ENCODE data around the gene STK32B.
"Not testable (repeated sequence)": the region's sequence is repeated elsewhere in the genome, so short reads cannot be mapped to it uniquely, and the experiment has no call there.

The STK32B gene

GRCh38 chr4:5209862-5210261 is 158.6 kb downstream of the STK32B start:
- DNase-seq (ENCODE audit: low read depth) = no peak

DNA sequence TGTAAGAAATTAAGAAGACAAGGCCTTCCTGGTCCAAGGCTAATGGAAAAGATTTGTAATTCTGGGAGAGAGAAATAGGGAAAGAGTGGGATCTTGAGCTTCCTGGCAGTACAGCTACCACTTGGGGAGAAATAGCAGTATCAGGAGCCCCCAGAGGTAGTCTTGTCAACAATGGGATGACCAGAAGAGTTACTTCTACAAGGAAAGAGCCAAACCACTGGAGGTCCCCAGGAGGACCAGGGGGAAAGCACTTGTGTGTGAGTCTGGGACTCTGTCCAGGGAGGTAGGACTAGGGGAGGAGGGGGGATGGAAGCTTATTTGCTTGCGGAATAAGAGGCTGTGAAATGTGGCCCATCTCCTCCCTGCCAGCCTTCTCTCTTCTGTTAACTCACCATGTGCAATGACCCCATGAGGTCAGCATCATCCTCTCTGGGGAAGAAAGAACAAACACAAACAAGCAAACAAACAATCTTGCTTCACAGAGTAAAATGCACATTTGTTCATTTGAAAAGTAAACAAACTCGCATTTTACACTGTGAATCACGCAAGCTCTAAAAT is 160.1 kb downstream of the STK32B start:
- no peak for DNase-seq (ENCODE audit: low read depth)

DNA sequence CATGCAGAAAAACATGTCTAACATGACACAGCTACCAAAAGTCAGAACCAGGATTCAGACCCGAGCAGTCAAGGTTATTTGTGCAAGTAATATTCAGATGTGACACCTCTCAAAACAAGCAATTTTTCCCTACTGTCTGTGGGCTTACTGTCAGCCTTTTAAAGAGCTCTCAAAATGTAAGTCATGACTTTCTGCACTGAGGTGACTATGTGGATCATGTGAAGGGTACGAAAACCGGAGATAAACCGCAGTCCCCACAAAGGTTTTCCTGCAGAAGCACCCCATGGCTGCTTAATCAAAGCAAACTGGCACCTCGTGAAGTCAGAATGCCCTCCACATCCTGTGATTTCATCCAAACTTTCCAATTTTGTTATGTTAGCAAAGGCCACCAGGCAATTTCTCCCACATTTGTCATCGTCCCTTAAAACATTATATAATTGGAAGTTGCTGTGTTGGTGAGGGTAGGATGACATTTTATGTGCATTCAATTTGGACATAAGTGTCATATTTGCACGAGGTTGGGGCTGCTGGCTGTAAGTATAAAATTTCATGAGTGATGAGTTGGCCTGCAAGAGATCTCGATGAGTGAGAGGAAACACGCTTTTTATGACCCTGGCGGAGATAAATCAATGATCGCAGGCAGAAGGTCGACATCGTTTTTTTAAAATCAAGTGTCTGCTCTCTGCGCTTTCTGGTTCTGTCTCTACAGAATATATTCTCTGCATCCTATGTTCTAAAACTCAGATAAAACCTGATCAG is 161.2 kb downstream of the STK32B start:
- no peak for DNase-seq (ENCODE audit: low read depth)

- no peak for DNase-seq (ENCODE audit: low read depth)
Observed at GRCh38 chr4:5213087-5213595, 161.9 kb downstream of the STK32B start.

GRCh38 chr4:5215321-5215720 is 164.0 kb downstream of the STK32B start:
- DNase-seq (ENCODE audit: low read depth) = no peak

- DNase-seq (ENCODE audit: low read depth) = no peak
Observed at GRCh38 chr4:5217421-5217820, 166.1 kb downstream of the STK32B start.

DNA sequence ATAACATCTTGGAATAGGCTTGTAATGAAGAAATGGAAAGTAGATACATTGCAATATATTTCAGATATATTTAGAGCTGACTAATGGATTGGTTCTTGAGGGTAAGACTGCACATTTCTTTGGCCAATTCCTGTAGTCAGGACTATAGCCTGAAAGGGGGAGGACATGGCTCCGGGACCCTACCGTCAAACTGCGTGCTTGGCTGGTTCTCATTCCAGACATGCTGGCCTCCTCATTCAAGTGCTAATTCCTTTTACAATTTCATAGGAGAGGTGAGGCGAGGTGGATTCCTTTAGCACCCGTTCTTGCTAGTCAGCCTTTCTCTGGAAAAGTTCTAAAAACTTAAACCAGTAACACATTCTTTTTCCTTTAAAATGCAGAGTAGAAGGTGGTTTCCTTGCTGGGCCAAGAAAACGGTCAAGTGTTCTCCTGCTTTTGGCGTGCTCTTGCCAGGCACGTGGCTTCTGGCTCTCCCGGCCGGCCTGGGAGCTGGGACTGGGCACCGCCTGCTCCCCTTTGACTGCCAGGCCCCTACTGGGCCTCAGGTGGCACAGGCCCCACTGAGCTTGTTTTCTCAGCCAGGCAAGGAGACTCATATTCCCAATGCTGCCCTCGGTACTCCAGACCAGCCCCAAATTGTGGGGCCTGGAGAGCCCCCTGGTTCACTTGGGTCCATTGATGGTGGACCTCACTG is 167.2 kb downstream of the STK32B start:
- DNase-seq (ENCODE audit: low read depth) = no peak

DNA sequence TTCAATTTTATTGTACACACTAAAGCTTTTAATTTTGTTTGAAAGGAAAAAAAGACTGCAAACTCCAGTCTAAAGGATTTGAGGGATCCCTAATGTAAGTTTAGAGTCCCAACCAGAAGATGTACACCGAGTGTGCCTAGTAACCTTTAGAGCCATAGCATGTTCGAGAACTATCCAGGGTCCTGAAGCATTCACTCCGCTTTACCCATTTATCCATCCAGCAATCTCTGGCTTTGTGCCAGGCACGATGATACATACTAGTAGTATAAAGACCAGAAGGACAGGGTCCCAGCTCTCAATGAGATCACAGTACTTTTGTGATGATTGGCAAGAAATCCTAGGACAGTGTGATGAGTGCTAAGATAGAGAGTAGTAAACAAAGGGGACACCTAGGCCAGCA is 168.7 kb downstream of the STK32B start:
- DNase-seq (ENCODE audit: low read depth) = no peak

DNA sequence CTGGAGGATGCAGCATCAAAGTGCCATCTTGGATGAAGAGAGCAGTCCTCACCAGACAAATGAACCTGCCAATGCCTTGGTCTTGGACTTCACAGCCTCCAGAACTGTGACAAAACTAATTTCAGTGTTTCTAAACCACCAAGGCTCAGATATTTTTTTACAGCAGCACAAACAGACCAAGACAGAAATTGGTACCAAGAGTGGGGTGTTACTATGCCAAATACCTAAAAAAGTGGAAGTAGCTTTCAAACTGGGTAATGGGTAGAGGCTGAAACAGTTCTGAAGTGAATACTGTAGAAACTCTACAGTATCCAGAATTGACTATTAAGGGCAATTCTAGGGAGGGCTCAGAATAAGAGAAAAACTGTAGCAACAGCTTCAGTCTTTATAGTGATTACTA is 170.8 kb downstream of the STK32B start:
- no peak for DNase-seq (ENCODE audit: low read depth)

GRCh38 chr4:5222951-5223350 is 171.7 kb downstream of the STK32B start:
- no peak for DNase-seq (ENCODE audit: low read depth)

DNA sequence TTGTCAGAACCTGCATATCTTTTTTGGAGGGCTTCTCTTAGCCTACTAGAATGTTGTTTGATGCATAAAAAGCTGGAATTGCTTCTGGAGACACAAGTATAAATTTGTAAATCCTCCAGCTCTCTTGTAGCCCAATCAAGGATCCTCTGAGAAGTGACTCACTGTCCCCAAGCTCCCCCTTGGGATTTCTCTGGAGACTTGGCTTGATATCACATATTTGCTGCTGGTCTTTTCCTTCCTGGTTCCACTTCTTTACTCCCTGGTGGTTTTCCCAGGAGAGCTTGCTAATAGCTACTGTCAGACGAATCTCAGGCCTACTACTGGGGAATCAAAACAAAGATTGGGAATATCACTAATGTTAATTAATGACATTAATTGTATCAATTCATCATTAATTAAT is 173.1 kb downstream of the STK32B start:
- no peak for DNase-seq (ENCODE audit: low read depth)

GRCh38 chr4:5232549-5232948 is 181.3 kb downstream of the STK32B start:
- no peak for DNase-seq (ENCODE audit: low read depth)

DNA sequence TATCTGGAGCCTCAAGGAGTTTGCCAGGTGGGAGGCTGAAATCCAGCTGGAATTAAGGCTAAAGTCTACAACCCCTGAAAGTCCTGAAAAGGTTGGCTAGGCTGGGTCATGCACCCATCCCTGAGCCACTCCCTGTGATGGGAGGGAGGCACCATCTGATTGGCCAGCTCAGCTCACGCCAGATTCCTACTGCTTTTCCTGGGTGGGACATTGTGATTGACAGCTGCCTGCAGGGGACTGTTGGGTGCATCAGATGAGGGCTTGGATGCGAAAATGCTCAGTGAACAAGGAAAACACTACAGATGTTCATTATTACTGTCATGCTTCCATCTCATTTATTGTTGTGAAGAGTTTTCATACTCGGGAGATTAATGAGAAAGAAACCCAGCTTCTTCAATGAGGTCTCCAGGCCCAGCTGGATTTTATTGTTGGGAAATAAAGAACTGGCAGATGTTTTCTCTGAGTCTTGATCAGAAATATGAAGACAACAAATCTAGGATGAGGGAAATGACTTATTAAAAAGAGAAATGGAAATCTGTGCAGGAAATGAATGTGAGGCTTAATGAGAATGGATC is 185.9 kb downstream of the STK32B start:
- no peak for DNase-seq (ENCODE audit: low read depth)

DNA sequence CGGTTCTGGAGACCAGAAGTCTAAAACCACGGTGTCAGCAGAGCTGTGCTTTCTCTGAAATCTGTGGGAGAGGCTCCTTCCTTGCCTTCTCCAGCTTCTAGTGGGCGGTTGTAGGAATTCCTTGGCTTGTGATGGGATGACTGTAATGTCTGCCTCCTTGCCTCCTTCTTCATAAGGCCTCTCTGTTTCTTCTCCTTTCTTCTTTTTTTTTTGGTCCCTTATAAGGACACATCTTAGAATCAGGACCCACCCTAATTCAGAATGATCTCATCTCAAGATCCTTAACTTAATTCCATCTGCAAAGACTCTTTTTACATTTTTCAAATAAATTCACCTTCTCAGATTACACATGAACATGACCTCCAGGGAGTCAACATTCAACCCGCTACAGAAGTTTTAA is 186.9 kb downstream of the STK32B start:
- DNase-seq (ENCODE audit: low read depth) = no peak

GRCh38 chr4:5247061-5247460 is 195.8 kb downstream of the STK32B start:
- not testable (repeated sequence) for DNase-seq (ENCODE audit: low read depth)

GRCh38 chr4:5247735-5248134 is 196.5 kb downstream of the STK32B start:
- no peak for DNase-seq (ENCODE audit: low read depth)

DNA sequence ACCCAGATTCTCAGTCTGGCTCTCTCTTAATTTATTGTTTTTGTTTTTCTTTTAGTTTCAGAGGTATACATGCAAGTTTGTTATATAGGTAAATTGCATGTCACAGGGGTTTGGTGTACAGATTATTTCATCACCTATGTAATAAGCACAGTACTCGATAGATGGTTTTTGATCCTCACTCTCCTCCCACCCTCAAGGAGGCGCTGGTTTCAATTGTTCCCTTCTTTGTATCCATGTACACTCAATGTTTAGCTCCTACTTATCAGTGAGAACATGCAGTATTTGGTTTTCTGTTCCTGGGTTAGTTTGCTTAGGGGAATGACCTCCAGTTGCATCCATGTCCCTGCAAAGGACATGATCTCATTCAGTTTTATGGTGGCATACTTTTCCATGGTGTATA is 198.4 kb downstream of the STK32B start:
- DNase-seq (ENCODE audit: low read depth) = no peak

DNA sequence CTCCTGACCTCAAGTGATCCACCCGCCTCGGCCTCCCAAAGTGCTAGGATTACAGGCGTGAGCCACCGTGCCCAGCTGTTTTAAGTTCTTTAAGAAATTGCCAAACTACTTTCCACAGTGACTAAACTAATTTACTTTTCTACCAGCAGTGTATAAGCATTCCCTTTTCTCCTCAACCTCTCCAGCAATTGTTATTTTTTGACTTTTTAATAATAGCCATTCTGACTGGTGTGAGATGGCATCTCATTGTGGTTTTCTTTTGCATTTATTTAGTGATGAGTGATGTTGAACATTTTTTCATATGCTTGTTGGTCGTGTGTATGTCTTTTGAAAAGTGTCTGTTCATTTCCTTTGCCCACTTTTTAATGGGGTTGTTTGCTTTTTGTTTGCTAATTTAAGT is 199.3 kb downstream of the STK32B start:
- DNase-seq (ENCODE audit: low read depth) = not testable (repeated sequence)

- DNase-seq (ENCODE audit: low read depth) = no peak
Observed at GRCh38 chr4:5256421-5256820, 205.1 kb downstream of the STK32B start.

DNA sequence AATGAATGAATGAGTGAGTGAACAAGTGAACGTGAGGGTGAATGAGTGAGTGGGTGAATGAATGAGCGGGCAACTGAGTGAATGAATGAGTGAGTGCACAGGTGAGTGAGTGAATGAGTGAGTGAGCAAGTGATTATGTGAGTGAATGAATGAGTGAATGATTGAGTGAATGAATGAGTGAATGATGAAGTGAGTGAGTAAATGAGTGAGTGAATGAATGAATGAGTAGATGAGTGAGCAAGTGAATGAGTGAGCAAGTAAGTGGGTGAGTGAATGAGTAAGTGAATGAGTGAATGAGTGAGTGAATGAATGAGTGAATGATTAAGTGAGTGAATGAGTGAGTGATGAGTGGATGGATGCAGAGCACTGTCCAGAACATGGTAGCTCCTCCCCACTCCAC is 205.8 kb downstream of the STK32B start:
- DNase-seq (ENCODE audit: low read depth) = no peak

DNA sequence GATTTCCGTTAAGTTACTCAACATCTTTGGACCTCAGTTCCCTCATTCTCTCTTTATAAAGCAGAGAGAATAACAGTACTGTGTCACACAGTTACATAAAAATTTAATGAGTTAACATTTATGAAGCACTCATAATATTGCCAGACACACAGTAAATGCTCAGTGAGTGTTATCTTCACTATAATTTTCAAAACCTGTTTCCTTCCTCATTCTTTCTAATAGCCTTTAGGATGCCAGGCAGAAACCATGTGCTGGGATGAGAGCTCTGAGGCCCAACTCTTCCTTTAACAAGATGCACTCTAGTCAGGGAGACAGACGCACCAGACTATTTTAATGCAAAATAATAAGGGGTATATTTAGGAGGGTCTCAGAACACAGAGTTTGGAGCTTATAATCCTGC is 208.2 kb downstream of the STK32B start:
- DNase-seq (ENCODE audit: low read depth) = no peak

GRCh38 chr4:5260121-5260520 is 208.8 kb downstream of the STK32B start:
- DNase-seq (ENCODE audit: low read depth) = no peak

- no peak for DNase-seq (ENCODE audit: low read depth)
Observed at GRCh38 chr4:5261866-5262265, 210.6 kb downstream of the STK32B start.
